CD4-positive, alpha-beta T cell treated with Interleukin-10 for 1 hour (primary cell): Measurements from ENCODE around the gene CACNA2D1.

ENCODE experiments used
- DNase-seq: peaks from one replicate; pipeline ENCODE4 v3.0.0-alpha.2; 2020

The CACNA2D1 gene

GRCh38 chr7:81929386-81929785 is 514.2 kb downstream of the CACNA2D1 start:
- no peak for DNase-seq

GRCh38 chr7:81926154-81926553 is 517.4 kb downstream of the CACNA2D1 start:
- DNase-seq = no peak

- DNase-seq = no peak
Observed at GRCh38 chr7:81925530-81925929, 518.0 kb downstream of the CACNA2D1 start.

- DNase-seq = no peak
Observed at GRCh38 chr7:81924494-81924893, 519.1 kb downstream of the CACNA2D1 start.

- no peak for DNase-seq
Observed at GRCh38 chr7:81919494-81919893, 524.1 kb downstream of the CACNA2D1 start.

- no peak for DNase-seq
Observed at GRCh38 chr7:81908220-81908619, 535.4 kb downstream of the CACNA2D1 start.

- no peak for DNase-seq
Observed at GRCh38 chr7:81903115-81903514, 540.5 kb downstream of the CACNA2D1 start.

- no peak for DNase-seq
Observed at GRCh38 chr7:81902536-81902935, 541.0 kb downstream of the CACNA2D1 start.
